Inferior parietal cortex (tissue), 1 donor: ENCODE data around the gene R3HDM2.

ENCODE experiments used
- DNase-seq: peaks from one replicate; pipeline ENCODE4 v3.0.0-alpha.2; 2016; ENCODE audit errors: extremely low spot score

Gene R3HDM2

DNA sequence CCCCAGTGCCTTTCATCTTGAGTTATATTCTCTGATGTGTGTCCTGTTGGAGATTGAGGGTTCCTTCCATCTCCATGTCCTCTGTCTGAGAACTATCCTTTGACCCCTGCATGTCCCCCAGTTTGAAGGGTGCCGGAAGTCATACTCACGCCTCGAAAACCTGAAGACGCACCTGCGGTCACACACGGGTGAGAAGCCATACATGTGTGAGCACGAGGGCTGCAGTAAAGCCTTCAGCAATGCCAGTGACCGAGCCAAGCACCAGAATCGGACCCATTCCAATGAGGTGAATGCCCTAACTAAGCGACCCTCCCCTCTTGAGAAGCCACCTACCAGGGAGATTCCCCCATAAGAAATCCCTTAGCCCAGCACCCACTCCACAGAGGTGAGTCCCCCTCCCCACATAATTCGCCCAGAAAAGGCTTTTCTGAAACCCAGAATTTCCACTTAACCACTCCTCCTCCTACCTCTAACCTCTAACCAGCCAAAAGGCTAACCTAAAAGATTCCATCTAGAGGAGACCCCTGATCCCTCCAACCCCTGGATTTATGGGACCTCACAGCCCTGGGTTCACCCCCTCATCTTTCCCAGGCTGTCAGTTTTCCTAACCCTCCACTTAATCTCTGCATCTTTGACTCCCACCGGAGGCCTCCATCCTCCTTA, 36.5 kb upstream of the R3HDM2 start:
- no peak for DNase-seq

DNA sequence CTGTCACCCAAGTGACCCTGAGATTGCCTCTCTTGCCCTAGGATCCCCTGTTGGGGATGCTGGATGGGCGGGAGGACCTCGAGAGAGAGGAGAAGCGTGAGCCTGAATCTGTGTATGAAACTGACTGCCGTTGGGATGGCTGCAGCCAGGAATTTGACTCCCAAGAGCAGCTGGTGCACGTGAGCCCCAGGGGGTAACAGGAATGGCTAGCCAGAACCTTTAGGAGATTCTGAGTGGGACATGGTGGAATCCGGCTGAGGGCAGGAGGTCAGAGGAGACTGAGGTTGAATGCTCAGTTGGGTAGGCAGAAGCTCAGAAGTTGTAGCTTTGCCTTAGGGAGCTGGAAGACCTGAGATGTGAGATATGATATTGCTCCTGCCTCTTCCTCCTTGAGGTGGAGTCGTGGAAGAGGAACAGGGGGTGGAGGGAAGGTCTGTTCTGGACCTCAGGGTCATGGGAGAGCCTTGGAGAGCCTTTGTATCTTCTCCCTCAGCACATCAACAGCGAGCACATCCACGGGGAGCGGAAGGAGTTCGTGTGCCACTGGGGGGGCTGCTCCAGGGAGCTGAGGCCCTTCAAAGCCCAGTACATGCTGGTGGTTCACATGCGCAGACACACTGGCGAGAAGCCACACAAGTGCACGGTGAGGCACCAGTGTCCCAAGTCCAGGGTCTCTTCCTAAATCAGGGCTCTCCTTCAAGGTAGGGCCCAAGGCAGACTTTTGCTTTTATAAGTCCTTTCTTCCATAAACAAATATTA, 35.1 kb upstream of the R3HDM2 start:
- no peak for DNase-seq

DNA sequence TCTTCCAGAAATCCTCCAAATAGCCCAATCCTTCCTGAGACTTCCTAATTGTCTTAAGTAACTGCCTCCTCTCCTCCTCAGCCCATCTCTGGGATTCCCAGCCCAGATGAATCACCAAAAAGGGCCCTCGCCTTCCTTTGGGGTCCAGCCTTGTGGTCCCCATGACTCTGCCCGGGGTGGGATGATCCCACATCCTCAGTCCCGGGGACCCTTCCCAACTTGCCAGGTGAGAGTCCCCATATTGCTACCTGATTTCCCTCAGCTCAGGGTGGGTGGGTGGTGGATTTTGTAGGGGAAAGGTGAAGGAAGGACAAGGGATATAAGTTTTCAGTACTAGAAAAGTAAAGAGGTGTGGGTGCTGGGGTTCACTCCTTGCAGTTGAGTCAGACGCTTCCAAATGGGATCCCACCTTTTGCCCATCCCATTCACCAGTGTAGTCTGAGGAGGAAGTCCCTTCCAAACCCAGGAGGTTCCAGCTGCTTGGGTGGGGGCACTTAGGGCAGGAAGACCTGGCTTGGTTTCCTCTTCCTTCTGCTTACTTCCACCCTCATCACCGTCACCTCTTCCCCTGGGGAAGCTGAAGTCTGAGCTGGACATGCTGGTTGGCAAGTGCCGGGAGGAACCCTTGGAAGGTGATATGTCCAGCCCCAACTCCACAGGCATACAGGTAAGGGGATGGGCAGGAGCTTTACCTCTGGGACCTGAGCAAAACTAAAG, 34.3 kb upstream of the R3HDM2 start:
- DNase-seq = no peak

DNA sequence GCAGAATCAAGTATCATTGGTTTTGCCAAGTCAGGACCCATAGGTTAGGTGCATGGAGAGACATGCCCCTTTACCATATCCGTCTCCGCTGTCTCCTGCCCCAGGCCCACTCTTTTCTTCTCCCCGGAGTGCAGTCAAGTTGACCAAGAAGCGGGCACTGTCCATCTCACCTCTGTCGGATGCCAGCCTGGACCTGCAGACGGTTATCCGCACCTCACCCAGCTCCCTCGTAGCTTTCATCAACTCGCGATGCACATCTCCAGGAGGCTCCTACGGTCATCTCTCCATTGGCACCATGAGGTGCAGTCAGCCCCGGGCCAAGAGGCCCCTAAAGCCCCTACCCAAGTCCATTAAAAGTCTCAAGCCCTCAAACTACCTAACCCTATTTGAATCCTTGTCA, 33.7 kb upstream of the R3HDM2 start:
- no peak for DNase-seq

DNA sequence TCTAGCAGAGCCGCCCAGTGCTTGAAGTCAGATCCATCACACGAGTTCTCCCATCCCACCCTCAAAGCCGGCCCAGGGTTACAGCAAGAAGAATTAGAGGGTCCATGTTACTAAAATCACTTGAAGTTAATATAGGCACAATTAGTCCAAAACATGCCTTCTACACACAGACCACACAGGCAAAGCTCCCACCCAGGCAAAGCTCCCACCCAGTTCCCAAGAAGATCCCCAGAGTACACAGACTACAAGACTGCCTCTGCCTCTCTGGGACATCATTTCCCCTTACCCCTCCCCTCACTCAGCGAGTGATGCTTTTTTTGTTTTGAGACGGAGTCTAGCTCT, 32.0 kb upstream of the R3HDM2 start:
- DNase-seq = no peak

DNA sequence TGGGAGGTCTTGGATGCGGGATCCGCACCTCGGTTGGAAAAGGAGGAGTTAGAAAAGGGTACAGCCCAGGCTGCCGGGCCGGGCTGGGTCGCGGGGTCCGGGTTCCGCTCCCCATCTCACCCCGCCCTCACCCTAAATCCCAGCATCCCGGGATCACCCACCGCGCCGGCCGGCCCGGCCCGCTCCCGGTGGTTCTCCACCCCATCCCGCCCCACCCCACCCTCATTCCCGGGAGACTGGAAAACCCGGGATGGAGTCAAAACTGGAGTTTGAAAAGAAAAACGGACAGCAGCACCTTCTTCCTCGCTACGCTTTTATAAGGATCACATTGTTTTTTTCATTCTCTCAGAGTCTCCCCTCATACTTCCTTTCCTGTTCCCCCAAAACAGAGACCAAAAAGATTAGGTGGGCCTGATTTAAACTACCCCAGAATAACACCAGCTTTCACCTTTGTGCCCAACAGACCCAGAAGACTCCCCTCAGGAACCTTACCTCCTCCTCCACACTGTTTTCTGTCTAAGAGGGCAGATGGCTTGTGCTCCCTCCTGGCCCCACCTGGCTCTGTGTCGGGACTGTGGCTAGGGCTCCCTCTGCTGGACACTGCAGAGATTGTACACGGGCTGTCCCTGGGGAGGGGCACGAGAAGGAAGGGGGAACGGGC, 31.5 kb upstream of the R3HDM2 start:
- DNase-seq = peak; percentile 89

DNA sequence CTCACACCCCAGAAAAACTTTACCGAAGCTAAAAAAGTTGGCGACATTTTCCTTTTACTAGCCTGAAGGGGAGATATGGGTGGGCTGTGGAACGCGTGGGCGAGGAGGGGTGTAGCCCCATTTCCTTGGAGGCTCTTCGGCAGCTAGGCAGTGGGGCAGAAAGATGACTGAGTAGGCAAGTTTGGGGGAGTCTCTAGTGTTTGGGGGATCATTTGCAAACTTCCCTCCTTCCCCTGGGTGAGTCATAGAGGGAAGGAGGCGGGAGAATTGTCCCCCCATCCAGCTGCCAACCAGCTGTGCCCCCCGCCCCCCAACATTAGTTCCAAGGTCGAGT, 31.0 kb upstream of the R3HDM2 start:
- no peak for DNase-seq

DNA sequence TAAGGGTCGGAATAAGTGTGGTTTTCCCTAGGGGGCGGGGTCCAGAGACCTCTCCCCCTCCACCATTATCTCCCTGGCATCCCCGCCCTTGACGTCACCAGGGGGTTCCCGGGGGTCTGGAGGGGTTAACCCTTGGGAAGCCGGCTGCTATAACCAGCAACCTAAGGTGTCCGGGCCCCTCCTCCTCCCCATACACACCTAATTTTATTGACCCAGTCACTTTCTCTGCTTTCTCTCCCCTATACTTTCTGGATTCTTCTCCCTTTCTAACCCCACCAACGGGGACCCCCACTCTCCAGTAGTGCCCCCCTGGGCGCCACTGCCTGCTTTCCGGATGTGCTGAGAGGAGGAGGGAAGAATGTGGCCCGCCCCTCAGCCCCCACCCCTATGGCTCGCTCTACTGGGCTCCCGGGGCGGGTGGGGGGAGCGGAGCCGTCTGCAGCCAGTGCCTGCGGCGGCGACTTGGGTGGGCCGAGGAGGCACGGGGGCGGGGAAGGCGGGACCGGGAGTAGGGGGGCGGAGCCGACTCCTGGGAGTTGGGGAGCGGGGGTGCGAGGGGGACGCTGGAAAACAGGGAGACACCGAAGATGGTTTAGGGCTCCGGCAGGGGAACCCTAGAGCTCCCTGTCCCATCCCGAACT, 30.6 kb upstream of the R3HDM2 start:
- DNase-seq = no peak

DNA sequence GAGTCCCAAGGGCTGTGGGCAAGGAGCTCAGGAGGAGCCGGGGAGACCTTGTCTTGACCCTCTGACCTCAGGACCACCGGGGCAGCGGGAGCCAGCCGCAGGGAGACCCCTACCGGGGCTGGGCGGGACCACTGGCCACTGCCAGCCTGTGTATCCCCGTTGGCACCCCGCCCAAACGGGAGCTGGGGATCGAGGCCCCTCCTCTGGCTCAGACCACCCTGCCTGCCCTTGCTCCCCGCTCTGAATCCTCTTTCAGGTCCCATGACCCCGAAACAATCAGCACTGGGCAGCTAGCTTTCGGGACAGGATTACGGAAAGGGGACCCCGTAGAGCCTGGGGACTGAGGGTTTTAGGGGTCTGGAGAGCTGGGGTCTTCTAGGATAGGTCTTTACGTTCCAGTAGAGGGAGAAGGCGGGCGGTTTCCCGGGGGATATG, 30.0 kb upstream of the R3HDM2 start:
- DNase-seq = no peak

DNA sequence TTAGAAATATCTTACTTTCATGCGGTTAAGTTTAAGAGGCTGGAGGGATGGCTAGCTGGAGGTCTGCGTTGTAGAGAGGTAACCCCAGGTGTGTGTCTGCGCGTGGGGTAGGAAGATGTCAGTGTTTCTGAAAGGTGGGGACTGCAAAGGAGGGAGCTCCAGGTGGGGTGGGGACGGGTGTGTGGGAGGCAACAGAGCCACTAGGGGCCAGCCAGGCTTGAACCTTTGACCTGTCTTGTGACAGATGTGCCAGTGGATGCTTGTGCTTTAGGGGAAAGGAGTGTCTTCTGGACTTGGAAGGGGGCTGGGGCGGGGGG, 29.6 kb upstream of the R3HDM2 start:
- no peak for DNase-seq

DNA sequence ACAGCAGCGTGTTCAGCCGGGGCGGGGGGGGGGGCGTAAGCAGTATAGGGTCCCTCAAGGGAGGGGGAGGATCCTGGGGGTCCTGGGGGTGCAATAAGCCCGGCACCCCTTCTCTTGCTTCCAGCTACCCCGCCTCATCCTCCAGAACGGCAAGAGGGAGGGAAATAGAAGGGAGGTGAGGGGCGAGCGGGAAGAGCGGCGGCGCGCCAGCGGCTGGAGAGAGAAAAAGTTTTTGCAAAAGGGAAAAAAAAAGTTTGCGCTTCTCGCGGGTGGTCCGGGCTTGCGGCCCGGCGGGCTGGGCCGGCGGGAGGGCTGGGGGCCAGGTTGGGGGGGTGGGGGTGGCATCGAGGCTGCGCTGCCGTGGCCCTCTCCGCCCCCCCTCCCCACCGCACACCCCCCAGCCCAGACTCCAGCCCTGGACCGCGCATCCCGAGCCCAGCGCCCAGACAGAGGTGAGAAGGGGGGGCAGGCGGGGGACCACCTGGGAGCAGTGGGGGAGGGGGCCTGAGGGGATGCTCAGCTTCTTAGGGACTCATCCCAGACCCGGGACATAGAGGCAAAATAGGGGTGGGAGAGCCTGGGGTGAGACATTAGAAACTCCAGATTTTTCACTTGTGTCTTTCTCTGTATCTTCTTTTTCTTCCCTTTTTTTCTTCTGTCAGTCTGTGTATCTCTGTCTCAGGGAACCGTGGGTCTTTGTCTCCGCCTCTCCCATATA, 29.1 kb upstream of the R3HDM2 start, which contains the start of gene GLI1:
TSS of gene GLI1 (plus strand) at position 36 of the 718 bp plus-strand sequence. CDS start 3,907 bp downstream, outside the sequence.
- DNase-seq = no peak

DNA sequence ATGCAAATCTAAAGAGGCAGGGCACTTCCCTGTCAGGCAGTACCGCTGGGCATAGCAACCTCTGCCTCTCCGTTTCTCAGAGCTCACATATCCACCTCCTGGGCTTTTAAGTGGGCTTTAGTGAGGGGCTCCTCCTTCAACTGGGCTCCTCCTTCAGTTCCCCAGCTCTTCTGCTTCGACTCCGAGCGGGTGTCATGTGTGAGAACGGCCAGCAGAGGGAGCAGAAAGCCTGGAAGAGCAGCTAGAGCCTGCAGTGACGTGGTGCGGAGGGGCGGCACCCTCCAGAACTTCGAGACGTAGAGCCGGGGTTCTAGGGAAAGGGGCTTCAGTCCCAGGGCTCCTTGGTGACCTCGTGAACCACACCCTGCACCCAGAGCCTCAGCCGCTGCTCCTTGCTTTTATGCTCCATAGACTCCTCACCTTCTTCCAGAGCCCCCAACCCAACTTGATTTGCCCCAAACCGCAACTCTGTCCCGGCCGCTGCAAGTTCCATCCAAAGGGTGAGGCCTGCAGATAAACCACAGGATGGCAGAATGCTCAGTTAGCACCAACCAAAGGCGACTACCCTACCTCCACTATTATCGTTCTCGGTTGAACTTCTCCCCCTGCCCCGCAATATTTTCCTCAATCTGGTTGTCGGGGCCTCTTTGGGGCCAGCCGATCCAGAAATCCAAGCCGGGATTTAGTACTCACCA, 28.4 kb upstream of the R3HDM2 start:
- peak; percentile 95 for DNase-seq

DNA sequence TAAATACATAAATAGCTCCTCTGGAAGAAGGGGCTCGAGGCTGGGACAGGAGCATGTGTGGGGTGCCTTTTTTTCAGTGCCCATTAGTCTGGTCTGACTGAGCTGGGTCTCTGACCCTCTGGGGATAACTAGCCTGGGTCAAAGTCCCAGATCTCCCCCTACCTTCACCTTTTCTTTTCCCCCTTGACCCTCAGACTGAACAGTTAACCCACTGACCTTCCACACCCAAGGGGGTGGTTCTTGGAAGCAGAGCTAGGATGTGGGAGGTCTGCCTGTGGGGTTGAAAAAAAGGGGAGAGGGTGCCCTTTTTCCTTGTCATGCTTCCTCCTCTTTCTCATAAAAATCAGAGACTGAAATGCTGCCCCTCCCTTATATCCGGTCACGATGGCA, 27.8 kb upstream of the R3HDM2 start:
- DNase-seq = no peak

DNA sequence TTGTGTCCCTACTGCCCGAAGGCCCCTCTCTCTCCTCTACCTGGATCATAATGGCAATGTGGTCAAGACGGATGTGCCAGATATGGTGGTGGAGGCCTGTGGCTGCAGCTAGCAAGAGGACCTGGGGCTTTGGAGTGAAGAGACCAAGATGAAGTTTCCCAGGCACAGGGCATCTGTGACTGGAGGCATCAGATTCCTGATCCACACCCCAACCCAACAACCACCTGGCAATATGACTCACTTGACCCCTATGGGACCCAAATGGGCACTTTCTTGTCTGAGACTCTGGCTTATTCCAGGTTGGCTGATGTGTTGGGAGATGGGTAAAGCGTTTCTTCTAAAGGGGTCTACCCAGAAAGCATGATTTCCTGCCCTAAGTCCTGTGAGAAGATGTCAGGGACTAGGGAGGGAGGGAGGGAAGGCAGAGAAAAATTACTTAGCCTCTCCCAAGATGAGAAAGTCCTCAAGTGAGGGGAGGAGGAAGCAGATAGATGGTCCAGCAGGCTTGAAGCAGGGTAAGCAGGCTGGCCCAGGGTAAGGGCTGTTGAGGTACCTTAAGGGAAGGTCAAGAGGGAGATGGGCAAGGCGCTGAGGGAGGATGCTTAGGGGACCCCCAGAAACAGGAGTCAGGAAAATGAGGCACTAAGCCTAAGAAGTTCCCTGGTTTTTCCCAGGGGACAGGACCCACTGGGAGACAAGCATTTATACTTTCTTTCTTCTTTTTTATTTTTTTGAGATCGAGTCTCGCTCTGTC, 26.1 kb upstream of the R3HDM2 start:
- DNase-seq = no peak

DNA sequence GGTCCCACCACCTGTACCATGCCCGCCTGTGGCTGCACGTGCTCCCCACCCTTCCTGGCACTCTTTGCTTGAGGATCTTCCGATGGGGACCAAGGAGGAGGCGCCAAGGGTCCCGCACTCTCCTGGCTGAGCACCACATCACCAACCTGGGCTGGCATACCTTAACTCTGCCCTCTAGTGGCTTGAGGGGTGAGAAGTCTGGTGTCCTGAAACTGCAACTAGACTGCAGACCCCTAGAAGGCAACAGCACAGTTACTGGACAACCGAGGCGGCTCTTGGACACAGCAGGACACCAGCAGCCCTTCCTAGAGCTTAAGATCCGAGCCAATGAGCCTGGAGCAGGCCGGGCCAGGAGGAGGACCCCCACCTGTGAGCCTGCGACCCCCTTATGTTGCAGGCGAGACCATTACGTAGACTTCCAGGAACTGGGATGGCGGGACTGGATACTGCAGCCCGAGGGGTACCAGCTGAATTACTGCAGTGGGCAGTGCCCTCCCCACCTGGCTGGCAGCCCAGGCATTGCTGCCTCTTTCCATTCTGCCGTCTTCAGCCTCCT, 25.4 kb upstream of the R3HDM2 start:
- no peak for DNase-seq

DNA sequence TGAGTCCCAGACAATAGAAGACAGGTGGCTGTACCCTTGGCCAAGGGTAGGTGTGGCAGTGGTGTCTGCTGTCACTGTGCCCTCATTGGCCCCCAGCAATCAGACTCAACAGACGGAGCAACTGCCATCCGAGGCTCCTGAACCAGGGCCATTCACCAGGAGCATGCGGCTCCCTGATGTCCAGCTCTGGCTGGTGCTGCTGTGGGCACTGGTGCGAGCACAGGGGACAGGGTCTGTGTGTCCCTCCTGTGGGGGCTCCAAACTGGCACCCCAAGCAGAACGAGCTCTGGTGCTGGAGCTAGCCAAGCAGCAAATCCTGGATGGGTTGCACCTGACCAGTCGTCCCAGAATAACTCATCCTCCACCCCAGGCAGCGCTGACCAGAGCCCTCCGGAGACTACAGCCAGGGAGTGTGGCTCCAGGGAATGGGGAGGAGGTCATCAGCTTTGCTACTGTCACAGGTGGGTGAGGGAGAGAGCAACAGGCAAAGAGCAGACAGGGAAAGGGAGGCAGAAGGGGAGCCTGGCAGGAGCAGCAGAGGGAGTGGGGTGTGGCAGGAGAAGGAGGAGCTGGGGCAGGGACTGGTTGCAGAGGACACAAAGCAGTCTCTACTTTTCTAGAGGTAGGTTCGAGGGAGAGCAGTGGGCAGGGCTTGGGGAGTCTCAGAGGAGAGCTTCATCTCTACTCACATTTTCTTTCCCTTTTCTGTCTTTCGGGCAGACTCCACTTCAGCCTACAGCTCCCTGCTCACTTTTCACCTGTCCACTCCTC, 24.7 kb upstream of the R3HDM2 start:
- no peak for DNase-seq

DNA sequence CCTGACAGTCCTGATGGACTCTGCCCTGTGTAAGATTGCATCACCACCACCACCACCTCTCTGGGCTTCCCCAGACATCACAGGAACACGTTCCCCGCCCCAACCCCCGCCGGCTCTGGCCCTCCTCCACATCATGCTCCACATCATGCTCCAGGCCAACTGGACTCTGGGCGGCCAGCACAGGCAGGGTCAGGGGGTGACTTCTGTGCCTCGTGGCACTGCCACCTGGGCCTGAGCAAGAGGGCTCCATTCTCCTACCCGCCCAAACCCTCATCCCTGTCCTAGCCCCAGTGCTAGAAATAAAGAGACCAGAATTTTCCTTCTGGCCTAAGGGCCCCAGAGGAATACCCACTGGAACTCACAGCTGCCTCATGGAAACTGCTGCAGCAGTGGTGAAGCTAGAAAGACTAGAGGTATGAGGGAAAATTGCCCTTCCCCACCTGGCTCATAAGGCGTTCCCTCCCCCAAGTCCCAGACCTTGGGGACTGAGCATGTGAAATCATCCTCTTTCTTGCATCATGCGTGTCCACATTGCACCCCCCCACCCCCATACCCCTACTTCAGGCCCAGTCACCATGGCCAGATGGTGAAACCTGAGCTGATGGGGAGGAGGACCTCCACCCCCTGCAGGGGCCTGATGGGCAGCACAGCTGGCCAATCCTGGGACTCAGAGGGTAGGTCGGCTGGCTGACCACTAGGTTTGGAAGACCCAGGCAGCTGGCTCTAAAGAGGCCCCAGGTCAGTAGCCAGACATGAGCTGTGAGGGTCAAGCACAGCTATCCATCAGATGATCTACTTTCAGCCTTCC, 23.9 kb upstream of the R3HDM2 start, which contains the start of gene INHBE:
TSS of gene INHBE (plus strand) at position 742 of the 808 bp plus-strand sequence. CDS start 230 bp downstream, outside the sequence.
- DNase-seq = no peak

DNA sequence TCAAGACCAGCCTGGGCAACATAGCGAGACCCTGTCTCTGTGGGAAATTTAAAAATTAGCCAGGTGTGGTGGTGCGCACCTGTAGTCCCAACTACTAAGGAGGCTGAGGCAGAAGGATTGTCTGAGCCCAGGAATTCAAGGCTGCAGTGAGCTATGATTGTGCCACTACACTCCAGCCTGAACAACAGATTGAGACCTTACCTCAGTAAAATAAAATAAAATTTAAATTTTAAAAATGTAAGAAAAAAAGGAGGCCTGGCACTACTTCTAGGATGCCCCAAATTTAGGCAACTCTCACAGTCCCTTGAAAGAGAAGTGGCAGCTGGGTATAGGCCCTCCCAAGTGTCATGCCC, 23.3 kb upstream of the R3HDM2 start:
- no peak for DNase-seq
